HG03095 (cell line): ENCODE data around the gene HM13.
A peak's percentile ranks its signal among the peaks of the same experiment; 100 is the strongest.
"Not testable (repeated sequence)": the region's sequence is repeated elsewhere in the genome, so short reads cannot be mapped to it uniquely, and the experiment has no call there.

Experiments used
- ATAC-seq: cut with Tn5 transposase; IDR thresholded peaks from one replicate; pipeline ENCODE4 v1.9.1; 2021; ENCODE audit warnings: moderate library complexity; ENCODE audit not compliant: unreplicated experiment

HM13 gene

DNA sequence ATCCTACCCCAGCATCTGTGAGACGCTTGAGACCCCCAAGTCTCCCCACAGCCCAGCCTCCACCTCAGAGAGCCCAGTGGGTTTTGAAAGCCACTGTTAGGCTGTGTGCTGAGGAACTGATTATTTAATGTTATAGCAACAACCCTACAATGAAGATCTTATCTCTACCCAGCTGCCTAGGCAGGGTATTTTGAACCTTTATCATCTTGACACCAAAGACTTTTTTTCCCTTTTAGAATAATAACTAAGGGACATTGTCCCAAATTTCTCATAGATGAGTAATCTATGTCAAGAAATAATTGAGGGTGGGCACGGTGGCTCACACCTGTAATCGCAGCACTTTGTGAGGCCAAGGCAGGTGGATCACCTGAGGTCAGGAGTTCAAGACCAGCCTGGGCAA is 26.2 kb downstream of the HM13 start:
- ATAC-seq = no peak

- ATAC-seq = no peak
Measured at GRCh38 chr20:31542201-31542842, 28.1 kb downstream of the HM13 start.

DNA sequence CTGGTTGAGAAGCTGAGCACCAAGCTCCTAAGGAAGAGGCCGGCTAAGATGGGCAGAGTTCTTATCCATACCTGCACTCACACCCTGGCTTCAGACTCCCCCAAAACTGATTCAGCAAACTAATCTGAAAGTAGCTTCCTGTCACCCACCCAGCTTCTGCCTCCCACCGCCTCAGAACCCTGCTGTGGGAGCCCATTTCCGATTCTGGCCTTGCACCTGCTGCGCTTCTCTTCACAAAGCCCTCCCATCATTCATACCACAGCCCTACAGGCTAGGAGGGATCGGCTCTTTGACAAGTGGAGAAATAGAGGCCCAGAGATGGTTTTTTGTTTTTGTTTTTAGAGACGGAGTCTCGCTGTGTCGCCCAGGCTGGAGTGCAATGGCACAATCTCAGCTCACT is 28.7 kb downstream of the HM13 start:
- no peak for ATAC-seq

GRCh38 chr20:31543966-31544598 is 29.8 kb downstream of the HM13 start:
- no peak for ATAC-seq

DNA sequence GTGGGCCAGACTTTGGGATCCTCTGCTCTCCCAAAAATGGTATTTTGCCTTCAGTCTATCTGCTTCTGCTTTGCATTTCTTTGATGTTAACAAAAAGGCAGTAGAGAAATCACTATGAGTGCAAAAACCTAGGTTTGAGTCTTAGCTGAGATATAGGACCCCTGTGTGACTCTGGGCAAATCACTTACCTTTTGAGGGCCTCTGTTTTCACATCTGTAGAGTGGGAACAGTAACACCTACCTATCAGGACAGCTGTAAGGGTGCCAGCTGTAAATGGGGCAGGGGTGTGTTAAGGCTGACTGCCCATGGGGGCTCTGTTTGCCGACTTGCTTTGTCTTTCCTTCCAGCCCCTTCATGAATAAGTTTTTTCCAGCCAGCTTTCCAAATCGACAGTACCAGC is 30.4 kb downstream of the HM13 start:
- ATAC-seq = no peak

GRCh38 chr20:31545621-31546040 is 31.4 kb downstream of the HM13 start:
- ATAC-seq = not testable (repeated sequence)

DNA sequence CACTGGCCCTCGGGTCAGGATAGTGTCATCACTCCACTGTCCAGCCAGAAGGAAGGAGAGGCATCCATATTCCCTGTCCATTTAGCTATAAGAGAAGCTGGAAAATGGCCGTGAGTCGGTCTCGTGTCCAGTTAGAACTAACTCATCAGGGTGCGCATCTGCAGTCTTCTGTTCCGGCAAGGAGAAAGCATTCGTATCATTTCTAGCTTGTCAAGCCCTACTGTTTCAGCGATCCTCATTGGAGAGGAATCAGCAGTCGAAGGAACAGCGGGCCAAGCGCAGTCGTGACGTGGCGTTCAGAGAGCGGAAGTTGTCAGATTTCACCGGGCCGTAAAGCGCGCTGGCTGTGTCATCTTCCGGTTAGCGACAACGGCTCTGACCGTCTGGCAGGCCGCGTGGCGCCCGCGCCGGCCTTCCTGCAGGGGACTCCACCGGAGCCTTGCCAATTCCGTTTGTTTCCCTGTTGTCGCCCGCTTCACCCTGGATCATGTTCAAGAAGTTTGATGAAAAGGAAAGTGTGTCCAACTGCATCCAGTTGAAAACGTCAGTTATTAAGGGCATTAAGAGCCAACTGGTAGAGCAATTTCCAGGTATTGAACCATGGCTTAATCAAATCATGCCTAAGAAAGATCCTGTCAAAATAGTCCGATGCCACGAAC is 32.9 kb downstream of the HM13 start:
- peak; percentile 53 for ATAC-seq

- no peak for ATAC-seq
Measured at GRCh38 chr20:31547720-31548298, 33.6 kb downstream of the HM13 start.

DNA sequence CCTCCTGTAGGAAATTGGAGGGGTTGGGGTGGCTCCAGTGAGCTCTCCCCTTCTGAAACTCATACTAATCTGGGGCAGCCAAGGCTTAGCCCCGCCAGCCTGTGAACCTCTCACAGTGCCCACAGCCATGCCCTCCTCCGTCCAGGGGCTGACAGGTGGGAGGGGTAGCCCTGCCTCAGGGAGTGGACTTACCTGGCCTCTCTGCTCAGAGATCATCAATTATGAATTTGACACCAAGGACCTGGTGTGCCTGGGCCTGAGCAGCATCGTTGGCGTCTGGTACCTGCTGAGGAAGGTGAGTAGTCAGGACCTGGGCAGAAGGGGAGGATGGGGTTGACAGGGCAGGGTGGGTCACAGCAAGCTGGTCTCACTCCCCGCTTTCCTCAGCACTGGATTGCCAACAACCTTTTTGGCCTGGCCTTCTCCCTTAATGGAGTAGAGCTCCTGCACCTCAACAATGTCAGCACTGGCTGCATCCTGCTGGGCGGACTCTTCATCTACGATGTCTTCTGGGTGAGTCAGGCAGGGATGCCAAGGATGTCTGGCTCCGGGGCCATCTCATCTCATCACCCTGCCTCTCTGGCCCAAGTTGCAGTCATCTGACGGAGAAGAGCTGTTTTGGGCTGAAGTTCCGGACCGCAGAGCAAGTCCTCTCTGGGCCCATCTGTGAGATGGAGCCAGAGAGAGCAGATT is 34.7 kb downstream of the HM13 start:
- no peak for ATAC-seq

GRCh38 chr20:31549513-31549880 is 35.3 kb downstream of the HM13 start:
- no peak for ATAC-seq

DNA sequence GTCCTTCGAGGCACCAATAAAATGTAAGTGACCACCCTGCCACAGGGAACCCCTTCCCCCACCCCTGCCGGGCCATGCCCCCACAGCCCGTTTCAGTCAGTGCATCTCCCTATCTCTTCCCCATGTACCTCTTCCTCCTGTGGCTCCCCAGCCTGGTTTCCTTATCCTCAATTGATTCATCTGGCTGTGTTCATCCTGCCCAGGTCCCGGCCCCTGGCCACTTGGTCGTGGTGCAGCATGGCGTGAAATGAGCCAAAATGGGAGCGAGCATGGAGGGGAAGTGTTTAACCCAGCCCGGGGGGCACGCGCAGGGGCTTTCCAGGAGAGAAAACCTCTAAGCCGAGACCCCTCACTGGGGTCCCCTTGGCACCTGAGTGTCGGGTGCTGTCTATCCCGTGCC is 35.9 kb downstream of the HM13 start:
- ATAC-seq = no peak

- no peak for ATAC-seq
Measured at GRCh38 chr20:31551163-31552081, 37.2 kb downstream of the HM13 start.

- no peak for ATAC-seq
Measured at GRCh38 chr20:31555203-31555775, 41.0 kb downstream of the HM13 start.

- no peak for ATAC-seq
Measured at GRCh38 chr20:31559704-31560093, 45.5 kb downstream of the HM13 start.

GRCh38 chr20:31560094-31560745 is 46.0 kb downstream of the HM13 start:
- no peak for ATAC-seq

- no peak for ATAC-seq
Measured at GRCh38 chr20:31560746-31561598, 46.7 kb downstream of the HM13 start.

DNA sequence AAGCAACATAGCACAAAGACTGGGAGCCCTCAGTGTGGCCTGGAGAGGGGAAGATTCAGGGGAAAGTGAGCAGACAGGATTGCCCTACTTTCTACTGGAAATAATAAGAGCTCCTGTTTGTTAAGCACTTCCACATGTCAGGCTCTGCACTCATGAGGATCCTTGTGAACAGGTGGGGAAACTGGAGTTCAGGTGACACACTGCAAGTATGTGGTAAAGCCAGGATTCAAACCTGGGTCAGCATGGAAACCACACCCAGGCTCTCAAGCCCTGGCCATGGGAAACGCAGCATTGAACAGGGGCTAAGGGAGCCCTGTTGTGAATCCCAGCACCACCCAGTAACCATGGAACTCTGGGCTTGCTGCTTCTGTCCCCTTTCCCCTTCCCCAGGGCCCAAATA is 48.0 kb downstream of the HM13 start:
- no peak for ATAC-seq

DNA sequence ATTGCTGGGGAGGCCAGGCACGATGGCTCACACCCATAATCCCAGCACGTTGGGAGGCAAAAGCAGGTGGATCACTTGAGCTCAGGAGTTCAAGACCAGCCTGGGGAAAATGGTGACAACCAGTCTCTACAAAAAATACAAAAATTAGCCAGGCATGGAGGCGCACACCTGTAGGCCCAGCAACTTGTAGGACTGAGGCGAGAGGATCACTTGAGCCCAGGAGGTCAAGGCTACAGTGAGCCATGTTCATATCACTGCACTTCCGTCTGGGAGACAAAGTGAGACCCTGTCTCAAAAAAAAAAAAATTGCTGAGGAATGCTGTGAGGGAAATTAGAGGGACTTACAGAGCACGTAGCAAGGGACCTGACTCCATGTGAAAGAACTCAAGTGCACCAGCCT is 50.0 kb downstream of the HM13 start:
- no peak for ATAC-seq
